GM23248 (cell line): ENCODE results near the gene TRAF2.

Source experiments
- EZH2 ChIP-seq: fragments of 200-600 bp; sonication (generic); IDR thresholded peaks from 2 replicates; pipeline ENCODE4 v1.6.1; 2018; ENCODE audit warnings: antibody characterized with exemption, mild to moderate bottlenecking; ENCODE audit not compliant: insufficient read depth, poor library complexity, severe bottlenecking
- EZH2phosphoT487 ChIP-seq: fragments of 200-600 bp; sonication (generic); IDR thresholded peaks from 2 replicates; pipeline ENCODE4 v1.6.1; 2018; ENCODE audit warnings: antibody characterized with exemption, moderate library complexity, mild to moderate bottlenecking, low read depth; ENCODE audit not compliant: insufficient read depth

- no peak for TF ChIP-seq EZH2phosphoT487
- TF ChIP-seq EZH2: no peak
These were observed 19.9 kb downstream of the TRAF2 start for GRCh38 chr9:136906266-136906665.
